GM12874 (cell line): ENCODE measurements around the gene LEMD2.

Experiments
- CTCF ChIP-seq: IDR thresholded peaks from 2 replicates; pipeline ENCODE4 v1.5.1; 2011; ENCODE audit warnings: low read depth, mild to moderate bottlenecking, control low read depth, low read length, moderate library complexity; ENCODE audit not compliant: insufficient read depth

The LEMD2 gene

GRCh38 chr6:33729059-33729458 is 59.9 kb downstream of the LEMD2 start:
- no peak for TF ChIP-seq CTCF

- no peak for TF ChIP-seq CTCF
These were observed 60.5 kb downstream of the LEMD2 start for GRCh38 chr6:33728438-33728837.

GRCh38 chr6:33727932-33728331 is 61.0 kb downstream of the LEMD2 start:
- TF ChIP-seq CTCF: no peak

GRCh38 chr6:33727126-33727525 is 61.8 kb downstream of the LEMD2 start:
- no peak for TF ChIP-seq CTCF

GRCh38 chr6:33726696-33727095 is 62.2 kb downstream of the LEMD2 start:
- TF ChIP-seq CTCF: no peak

GRCh38 chr6:33725891-33726673 is 62.8 kb downstream of the LEMD2 start:
- no peak for TF ChIP-seq CTCF

GRCh38 chr6:33725222-33725621 is 63.7 kb downstream of the LEMD2 start:
- no peak for TF ChIP-seq CTCF
